H9 (cell line): ENCODE data around the gene FEM1B. TPM values are rescaled to one million over a fixed set of nuclear protein-coding genes. Genes with fewer than 3 reads are reported as not detected.

Experiments used
- DNase-seq: peaks from one replicate; pipeline ENCODE4 v3.0.0-alpha.2; 2017
- H2AFZ ChIP-seq: one replicate; pipeline ENCODE4 v1.6.1; 2013; ENCODE audit warnings: mild to moderate bottlenecking, low read length, control low read depth, moderate library complexity
- H2AK5ac ChIP-seq: 2 replicates; pipeline ENCODE4 v1.6.1; 2013; ENCODE audit warnings: low read length, control low read depth, mixed read lengths; ENCODE audit not compliant: insufficient read length
- H2BK120ac ChIP-seq: one replicate; pipeline ENCODE4 v1.6.1; 2013; ENCODE audit warnings: low read depth, mild to moderate bottlenecking, low read length, control low read depth, inconsistent platforms; ENCODE audit not compliant: poor library complexity, severe bottlenecking
- H2BK12ac ChIP-seq: 2 replicates; pipeline ENCODE4 v1.6.1; 2013; ENCODE audit warnings: low read length, control low read depth, mixed read lengths, low read depth; ENCODE audit not compliant: insufficient read length
- H2BK15ac ChIP-seq: 2 replicates; pipeline ENCODE4 v1.6.1; 2013; ENCODE audit warnings: low read depth, low read length, control low read depth
- H2BK20ac ChIP-seq: one replicate; pipeline ENCODE4 v1.6.1; 2013; ENCODE audit warnings: low read depth, mild to moderate bottlenecking, low read length, control low read depth, inconsistent platforms; ENCODE audit not compliant: poor library complexity, severe bottlenecking
- H2BK5ac ChIP-seq: 2 replicates; pipeline ENCODE4 v1.6.1; 2013; ENCODE audit warnings: low read length, control low read depth, mixed read lengths; ENCODE audit not compliant: insufficient read length
- H3K14ac ChIP-seq: 2 replicates; pipeline ENCODE4 v1.6.1; 2013; ENCODE audit warnings: low read length, control low read depth; ENCODE audit not compliant: insufficient read depth
- H3K18ac ChIP-seq: 2 replicates; pipeline ENCODE4 v1.6.1; 2013; ENCODE audit warnings: low read depth, mild to moderate bottlenecking, mixed read lengths, low read length, control low read depth; ENCODE audit not compliant: insufficient read length
- H3K23ac ChIP-seq: 2 replicates; pipeline ENCODE4 v1.6.1; 2013; ENCODE audit warnings: low read length, control low read depth, mixed read lengths, low read depth; ENCODE audit not compliant: insufficient read length
- H3K23me2 ChIP-seq: 2 replicates; pipeline ENCODE4 v1.6.1; 2013; ENCODE audit warnings: low read depth, mild to moderate bottlenecking, mixed read lengths, low read length, control low read depth; ENCODE audit not compliant: insufficient read length, poor library complexity, severe bottlenecking
- H3K27ac ChIP-seq: 2 replicates; pipeline ENCODE4 v1.5.1; 2013; ENCODE audit warnings: low read length, control low read depth, mixed read lengths, low read depth; ENCODE audit not compliant: insufficient read length
- H3K27me3 ChIP-seq: 2 replicates; pipeline ENCODE4 v1.6.1; 2013; ENCODE audit warnings: low read length, control low read depth, inconsistent platforms; ENCODE audit not compliant: insufficient read depth
- H3K4ac ChIP-seq: 2 replicates; pipeline ENCODE4 v1.6.1; 2013; ENCODE audit warnings: low read depth, mild to moderate bottlenecking, control low read depth, inconsistent platforms, low read length, moderate library complexity
- H3K4me1 ChIP-seq: 2 replicates; pipeline ENCODE4 v1.6.1; 2013; ENCODE audit warnings: low read length, control low read depth, inconsistent platforms; ENCODE audit not compliant: insufficient read depth
- H3K4me2 ChIP-seq: 2 replicates; pipeline ENCODE4 v1.6.1; 2013; ENCODE audit warnings: low read length, control low read depth, mixed read lengths; ENCODE audit not compliant: insufficient read length, insufficient read depth
- H3K56ac ChIP-seq: 2 replicates; pipeline ENCODE4 v1.6.1; 2013; ENCODE audit warnings: low read depth, mild to moderate bottlenecking, mixed read lengths, low read length, control low read depth; ENCODE audit not compliant: insufficient read length
- H3K79me1 ChIP-seq: 2 replicates; pipeline ENCODE4 v1.6.1; 2013; ENCODE audit warnings: low read depth, mild to moderate bottlenecking, moderate library complexity, low read length, control low read depth, inconsistent platforms; ENCODE audit not compliant: insufficient read depth, poor library complexity, severe bottlenecking
- H3K79me2 ChIP-seq: 2 replicates; pipeline ENCODE4 v1.6.1; 2013; ENCODE audit warnings: low read length, control low read depth, inconsistent platforms; ENCODE audit not compliant: insufficient read depth
- H3K9ac ChIP-seq: 2 replicates; pipeline ENCODE4 v1.6.1; 2013; ENCODE audit warnings: low read length, control low read depth, mixed read lengths; ENCODE audit not compliant: insufficient read length; ENCODE audit errors: extremely low read depth
- H3K9me3 ChIP-seq: one replicate; pipeline ENCODE4 v1.6.1; 2013; ENCODE audit warnings: low read depth, low read length, inconsistent platforms; ENCODE audit not compliant: control insufficient read depth
- H3T11ph ChIP-seq: one replicate; pipeline ENCODE4 v1.6.1; 2013; ENCODE audit warnings: mild to moderate bottlenecking, low read length, control low read depth, inconsistent platforms
- H4K20me1 ChIP-seq: one replicate; pipeline ENCODE4 v1.6.1; 2013; ENCODE audit not compliant: control insufficient read depth, insufficient read length, insufficient read depth
- H4K5ac ChIP-seq: 2 replicates; pipeline ENCODE4 v1.6.1; 2013; ENCODE audit warnings: low read depth, mild to moderate bottlenecking, mixed read lengths, low read length, control low read depth; ENCODE audit not compliant: insufficient read length
- H4K8ac ChIP-seq: replicated peaks from 2 replicates; pipeline ENCODE4 v1.6.1; 2013; ENCODE audit warnings: low read length, control low read depth, mixed read lengths, low read depth; ENCODE audit not compliant: insufficient read length
- H4K91ac ChIP-seq: 2 replicates; pipeline ENCODE4 v1.6.1; 2013; ENCODE audit warnings: low read depth, mild to moderate bottlenecking, moderate library complexity, mixed read lengths, low read length, control low read depth; ENCODE audit not compliant: insufficient read length
- H3K27ac Mint-ChIP-seq, 3 experiments: 2 replicates in 2 of 3; 3 replicates in 1 of 3; pipeline ENCODE4 v1.8.0; 2020 to 2021; ENCODE audit warnings: mixed read lengths in 3 of 3, mild to moderate bottlenecking in 1 of 3, moderate library complexity in 1 of 3
- H3K27me3 Mint-ChIP-seq: 2 replicates; pipeline ENCODE4 v1.8.0; 2021; ENCODE audit warnings: low read depth, mild to moderate bottlenecking, moderate library complexity, mixed read lengths
- H3K36me3 Mint-ChIP-seq, 3 experiments: 2 replicates in 2 of 3; 3 replicates in 1 of 3; pipeline ENCODE4 v1.8.0; 2020 to 2021; ENCODE audit warnings: low read depth in 3 of 3, mixed read lengths in 3 of 3; ENCODE audit not compliant: insufficient read depth in 1 of 3
- H3K4me1 Mint-ChIP-seq, 2 experiments: 2 replicates each; pipeline ENCODE4 v1.8.0; 2020; ENCODE audit warnings: mixed read lengths in 2 of 2
- H3K4me3 Mint-ChIP-seq, 2 experiments: 2 replicates in 1 of 2; 3 replicates in 1 of 2; pipeline ENCODE4 v1.8.0; 2020 to 2021; ENCODE audit warnings: mild to moderate bottlenecking in 2 of 2, mixed read lengths in 2 of 2, moderate library complexity in 1 of 2
- H3K9me3 Mint-ChIP-seq, 2 experiments: 2 replicates in 1 of 2; 3 replicates in 1 of 2; pipeline ENCODE4 v1.8.0; 2020; ENCODE audit warnings: mild to moderate bottlenecking in 2 of 2, mixed read lengths in 2 of 2, moderate library complexity in 1 of 2
- CTCF ChIP-seq: fragments of 200-600 bp; sonication (generic); conservative IDR thresholded peaks from 3 replicates; pipeline ENCODE4 v1.8.0; 2021; ENCODE audit warnings: antibody characterized with exemption, mild to moderate bottlenecking
- WGBS: extraction: QIAGEN DNeasy Blood & Tissue Kit; methylation state at CpG from one replicate; pipeline ENCODE4 v1.1.7; 2013; ENCODE audit warnings: missing lambda C conversion rate, low lambda C conversion rate, mixed read lengths; ENCODE audit not compliant: insufficient read length; ENCODE audit errors: extremely low coverage; 5-methylcytosine and 5-hydroxymethylcytosine counted together
- total RNA-seq: library from RNA; stranded (reverse); gene quantifications from 2 replicates; pipeline ENCODE4 v1.2.1, GENCODE V29; 2021

Gene FEM1B
- total RNA-seq, 1 experiment from 2014 or later, result 77.9 TPM

GRCh38 chr15:68249058-68249713, 28.4 kb upstream of the FEM1B start:
- Histone ChIP-seq H4K91ac (no peak overlapping the region), H3K4me2 (no peak overlapping the region), H3K9me3 (no peaks in the 10 kb centered on the region), H2BK15ac (no peak overlapping the region), H2BK5ac (no peak overlapping the region), H4K8ac (no peak overlapping the region), H2BK120ac (no peak overlapping the region), H3K18ac (no peak overlapping the region), H2AFZ (no peak overlapping the region), H2BK12ac (no peak overlapping the region), H2AK5ac (no peak overlapping the region), H3K79me1 (no peaks in the 10 kb centered on the region), H3K27ac (no peak overlapping the region), H3K4ac (no peak overlapping the region), H4K20me1 (no peaks in the 10 kb centered on the region), H3K4me1 (no peaks in the 10 kb centered on the region), H3K79me2 (no peaks in the 10 kb centered on the region), H3K23me2 (no peaks in the 10 kb centered on the region), H2BK20ac (no peak overlapping the region), H3T11ph (no peak overlapping the region), H3K27me3 (no peaks in the 10 kb centered on the region), H4K5ac (no peak overlapping the region), H3K14ac (no peak overlapping the region), H3K56ac (no peak overlapping the region), H3K9ac (no peak overlapping the region), H3K23ac (no peak overlapping the region)
- DNase-seq, result no peak
- Mint-ChIP-seq H3K9me3 (peaks cover 7 to 14% of the 10 kb centered on the region in 2 experiments), H3K27me3 (no peaks in the 10 kb centered on the region; the same call in 1 of the 2 replicates), H3K36me3 (peaks cover 6 to 14% (median 7%) of the 10 kb centered on the region in 3 experiments), H3K27ac (no peak overlapping the region), H3K4me3 (no peak overlapping the region), H3K4me1 (peaks cover 6% of the 10 kb centered on the region in 2 experiments)
- TF ChIP-seq CTCF, result no peak
- no CpG with 5 or more reads among the region's 3 CpGs for WGBS
